K562 (cell line): ENCODE measurements around the gene GAB2. TPM values are rescaled to one million over a fixed set of nuclear protein-coding genes. Genes with fewer than 3 reads are reported as not detected.

ENCODE experiments used
- ATAC-seq: fragments of 200-7000 bp; cut with Tn5 transposase; 3 replicates; pipeline ENCODE4 v1.9.1; 2020; ENCODE audit warnings: moderate library complexity
- BruUV-seq: library from RNA; stranded (reverse); fragments of 400-500 nt; replicated peaks from 2 replicates; lab custom pipeline; 2021; lab: Mats Ljungman, UMichigan
- CTCF ChIA-PET: fragments of 300-600 bp; formaldehyde crosslinking; extraction: SDS; loops from one replicate; lab custom pipeline; 2021; ENCODE audit warnings: low intra/inter-chr PET ratio; lab: Yijun Ruan, JAX
- POLR2A ChIA-PET: fragments of 300-600, 350-650 bp; sonication (Branson Sonifier 250); formaldehyde crosslinking; extraction: SDS; loops from one replicate; lab custom pipeline; 2021; ENCODE audit warnings: antibody characterized with exemption, inconsistent platforms; lab: Yijun Ruan, JAX
- DNase-seq, 4 experiments: peaks; one replicate each; pipeline versions ENCODE4 v3.0.0 to v3.0.0-alpha.2; 2011 to 2018; ENCODE audit warnings: low spot score in 3 of 4, mixed read lengths in 3 of 4; ENCODE audit errors: extremely low read depth in 1 of 4
- FAIRE-seq: peaks from 2 replicates; lab custom pipeline; 2011; peaks lifted over from hg19 to GRCh38; lab: Jason Lieb, UNC
- H2AFZ ChIP-seq: 2 replicates; pipeline ENCODE4 v1.6.0; 2011; ENCODE audit warnings: low read depth, low read length, control low read depth, inconsistent platforms
- H3K27ac ChIP-seq: fragments of 200-600 bp; 3 replicates; pipeline ENCODE4 v1.8.0; 2011; ENCODE audit warnings: low read depth, mild to moderate bottlenecking, control low read depth, inconsistent platforms, low read length, moderate library complexity, mixed read lengths; ENCODE audit errors: extremely low read depth
- H3K27me3 ChIP-seq, 2 experiments: fragments of 300-600 bp in 1 of 2; 2 replicates in 1 of 2; 3 replicates in 1 of 2; pipeline versions ENCODE4 v1.6.0 to v1.8.0; 2011; ENCODE audit warnings: inconsistent platforms in 2 of 2, low read length in 2 of 2, mild to moderate bottlenecking in 1 of 2, mixed read lengths in 1 of 2, moderate library complexity in 1 of 2; ENCODE audit not compliant: control insufficient read depth in 2 of 2, insufficient read depth in 2 of 2
- H3K36me3 ChIP-seq: fragments of 300-600 bp; 3 replicates; pipeline ENCODE4 v1.8.0; 2011; ENCODE audit warnings: mild to moderate bottlenecking, low read length, inconsistent platforms; ENCODE audit not compliant: control insufficient read depth, insufficient read depth
- H3K4me1 ChIP-seq, 2 experiments: fragments of 200-600 bp in 1 of 2; replicated peaks in 1 of 2; 2 replicates in 1 of 2; 3 replicates in 1 of 2; pipeline versions ENCODE4 v1.5.1 to v1.8.0; 2011; ENCODE audit warnings: inconsistent platforms in 2 of 2, low read length in 2 of 2, mild to moderate bottlenecking in 1 of 2, mixed read lengths in 1 of 2, moderate library complexity in 1 of 2; ENCODE audit not compliant: control insufficient read depth in 2 of 2, insufficient read depth in 2 of 2
- H3K4me2 ChIP-seq: 2 replicates; pipeline ENCODE4 v1.6.1; 2011; ENCODE audit warnings: low read length, control low read depth, inconsistent platforms, mixed read lengths; ENCODE audit not compliant: insufficient read depth
- H3K4me3 ChIP-seq: fragments of 200-600 bp; sonication (generic), shearing (Covaris generic); 2 replicates; pipeline ENCODE4 v1.5.1; 2016; ENCODE audit warnings: control low read depth, inconsistent platforms
- H3K79me2 ChIP-seq: fragments of 200-600 bp; 3 replicates; pipeline ENCODE4 v1.8.0; 2011; ENCODE audit warnings: low read length, inconsistent platforms; ENCODE audit not compliant: control insufficient read depth, insufficient read depth
- H3K9ac ChIP-seq, 2 experiments: 2 replicates each; pipeline versions ENCODE4 v1.6.0 to v1.6.1; 2011; ENCODE audit warnings: low read depth in 2 of 2, low read length in 2 of 2, control low read depth in 1 of 2, inconsistent platforms in 1 of 2, mild to moderate bottlenecking in 1 of 2, mixed read lengths in 1 of 2; ENCODE audit not compliant: insufficient read depth in 1 of 2
- H3K9me1 ChIP-seq: one replicate; pipeline ENCODE4 v1.6.0; 2011; ENCODE audit warnings: inconsistent platforms, mild to moderate bottlenecking, low read length, moderate library complexity; ENCODE audit not compliant: control insufficient read depth, insufficient read depth
- H3K9me3 ChIP-seq: replicated peaks from 2 replicates; pipeline ENCODE4 v1.5.1; 2011; ENCODE audit warnings: low read depth, low read length, inconsistent platforms; ENCODE audit not compliant: control insufficient read depth, insufficient read depth
- H4K20me1 ChIP-seq: replicated peaks from 2 replicates; pipeline ENCODE4 v1.6.1; 2011; ENCODE audit warnings: low read length, inconsistent platforms, mixed read lengths; ENCODE audit not compliant: control insufficient read depth, insufficient read depth
- CBFA2T2 ChIP-seq: fragments of 450-650 bp; conservative IDR thresholded peaks from 2 replicates; pipeline ENCODE4 v1.6.1; 2017; ENCODE audit warnings: mild to moderate bottlenecking
- KDM1A ChIP-seq, 2 experiments: fragments of 450-650 bp; IDR thresholded peaks; 2 replicates each; pipeline ENCODE4 v1.6.1; 2016; ENCODE audit warnings: mild to moderate bottlenecking in 2 of 2
- L3MBTL2 ChIP-seq: fragments of 450-650 bp; IDR thresholded peaks from 2 replicates; pipeline ENCODE4 v1.6.1; 2016; ENCODE audit warnings: mild to moderate bottlenecking, moderate library complexity
- MEF2D ChIP-seq: conservative IDR thresholded peaks from 2 replicates; pipeline ENCODE4 v1.6.1; 2016; ENCODE audit warnings: low read depth, missing genetic modification characterization, missing compliant biosample characterization
- MTA3 ChIP-seq: fragments of 450-650 bp; formaldehyde crosslinking; IDR thresholded peaks from 2 replicates; pipeline ENCODE4 v1.6.1; 2017; ENCODE audit warnings: mild to moderate bottlenecking, borderline replicate concordance
- POLR2AphosphoS2 ChIP-seq: IDR thresholded peaks from 2 replicates; pipeline ENCODE4 v1.6.1; 2012; ENCODE audit warnings: low read length, improper control_type of control experiment
- RCOR1 ChIP-seq, 2 experiments: IDR thresholded peaks; 2 replicates each; pipeline ENCODE4 v1.6.1; 2012; ENCODE audit warnings: low read depth in 2 of 2, low read length in 2 of 2, borderline replicate concordance in 1 of 2, improper control_type of control experiment in 1 of 2
- SMARCB1 ChIP-seq: IDR thresholded peaks from 2 replicates; pipeline ENCODE4 v1.6.1; 2011; ENCODE audit warnings: improper control_type of control experiment, low read depth; ENCODE audit not compliant: insufficient read length
- TAF1 ChIP-seq: IDR thresholded peaks from 2 replicates; pipeline ENCODE4 v1.6.1; 2011; ENCODE audit warnings: mild to moderate bottlenecking, low read length, moderate library complexity; ENCODE audit not compliant: insufficient read depth, control insufficient read depth, severe bottlenecking; ENCODE audit errors: extremely low read depth
- ZBTB34 ChIP-seq: fragments of 250-450 bp; sonication (Bioruptor Pico); IDR thresholded peaks from 2 replicates; pipeline ENCODE4 v1.8.0; 2021; ENCODE audit warnings: mild to moderate bottlenecking, moderate library complexity
- ZNF239 ChIP-seq: fragments of 250-450 bp; sonication (Bioruptor Pico); IDR thresholded peaks from 2 replicates; pipeline ENCODE4 v1.4.0; 2020; ENCODE audit warnings: mild to moderate bottlenecking
- ZSCAN29 ChIP-seq: fragments of 450-650 bp; IDR thresholded peaks from 2 replicates; pipeline ENCODE4 v1.6.1; 2017
- WGBS: fragments of 100-300 bp; shearing (Covaris generic); methylation state at CpG from one replicate; pipeline ENCODE4 v1.1.6; 2016; ENCODE audit warnings: low coverage, mixed read lengths; ENCODE audit not compliant: insufficient coverage; ENCODE audit errors: missing lambda C conversion rate; 5-methylcytosine and 5-hydroxymethylcytosine counted together
- in situ Hi-C: fragments of 300-500 bp; cut with MboI; formaldehyde crosslinking; loops from 4 replicates; pipeline ENCODE4 v1.15.0; 2018; ENCODE audit warnings: inconsistent platforms, mixed read lengths
- intact Hi-C: fragments of 100-400 bp; cut with micrococcal nuclease; formaldehyde crosslinking; loops from 2 replicates; pipeline ENCODE4 v1.14.2; 2022
- polyA plus RNA-seq, 8 experiments: library from polyadenylated mRNA; depleted of rRNA in 4 of 8; stranded (reverse) in 5 of 8; unstranded in 3 of 8; fragments of >200 nt; fragmentation: Nextera tagmentation in 2 of 8; fragmentation: Illumina TruSeq in 1 of 8; extraction: Ambion mirVana in 2 of 8; extraction: Trizol in 1 of 8; gene quantifications; 2 replicates each; pipeline versions ENCODE4 v1.2.1 to v1.2.3, GENCODE V29; 2011 to 2014; ENCODE audit warnings: inconsistent platforms in 1 of 8, missing spikeins in 1 of 8
- total RNA-seq, 7 experiments: library from RNA; depleted of rRNA in 6 of 7; stranded (reverse); fragments of >200 nt in 6 of 7; fragmentation: Illumina TruSeq in 2 of 7; extraction: Trizol in 2 of 7; gene quantifications; 2 replicates each; pipeline versions ENCODE4 v1.2.1 to v1.2.3, GENCODE V29; 2011 to 2021; ENCODE audit warnings: low replicate concordance in 1 of 7
- TF ChIP-seq, protein P1 (sequence below): fragments of 450-650 bp; formaldehyde crosslinking; conservative IDR thresholded peaks from 2 replicates; pipeline ENCODE4 v1.4.0; 2022; ENCODE audit warnings: mild to moderate bottlenecking, missing genetic modification characterization
- TF ChIP-seq, protein P2 (sequence below): sonication (generic); formaldehyde crosslinking; IDR thresholded peaks from 2 replicates; pipeline ENCODE4 v1.8.1; 2022; ENCODE audit warnings: missing genetic modification reagents
- TF ChIP-seq, protein P3 (sequence below): sonication (generic); formaldehyde crosslinking; IDR thresholded peaks from 2 replicates; pipeline ENCODE4 v1.8.1; 2023; ENCODE audit warnings: mild to moderate bottlenecking, missing genetic modification reagents, moderate library complexity
- TF ChIP-seq, protein P4 (sequence below), 2 experiments: fragments of 450-650 bp; IDR thresholded peaks; 2 replicates each; pipeline ENCODE4 v1.6.1; 2016

GAB2 gene
- total and polyA plus RNA-seq, 9 of the 15 experiments (the other 6 are each of a cell fraction or from before 2014, with no cell fraction given) = 2.3 to 35.2 (median 16.1) TPM

GRCh38 chr11:78390809-78391208, 26.8 kb downstream of the GAB2 start:
- ATAC-seq (no peak), DNase-seq (no peak), FAIRE-seq (no peak)
- in situ Hi-C loops = no loop called here
- H3K27ac ChIP-seq = no peak overlapping the region
- H3K4me3 ChIP-seq = no peak overlapping the region
- H2AFZ ChIP-seq = no peak overlapping the region
- intact Hi-C loops = no loop called here
- ChIA-PET CTCF (no interaction called here), POLR2A (no interaction called here)
- H3K4me2 ChIP-seq = no peak overlapping the region
- H3K36me3 ChIP-seq = peaks cover 9% of the 10 kb centered on the region; the same call in 1 of the 3 replicates
- H3K9ac ChIP-seq = no peak overlapping the region
- H3K4me1 ChIP-seq = peaks cover 20 to 36% of the 10 kb centered on the region in 2 experiments
- no peaks in the 10 kb centered on the region for H3K27me3 ChIP-seq
- H4K20me1 ChIP-seq = peaks cover 6% of the 10 kb centered on the region; the same call in 1 of the 2 replicates
- peaks cover 85% of the 10 kb centered on the region for H3K79me2 ChIP-seq
- WGBS = 43% methylated on average over 5 of the region's 5 CpGs
- H3K9me1 ChIP-seq = peaks cover 5% of the 10 kb centered on the region
- no TSS peak for BruUV-seq
- no peaks in the 10 kb centered on the region for H3K9me3 ChIP-seq
- TF ChIP-seq, protein P1, sequence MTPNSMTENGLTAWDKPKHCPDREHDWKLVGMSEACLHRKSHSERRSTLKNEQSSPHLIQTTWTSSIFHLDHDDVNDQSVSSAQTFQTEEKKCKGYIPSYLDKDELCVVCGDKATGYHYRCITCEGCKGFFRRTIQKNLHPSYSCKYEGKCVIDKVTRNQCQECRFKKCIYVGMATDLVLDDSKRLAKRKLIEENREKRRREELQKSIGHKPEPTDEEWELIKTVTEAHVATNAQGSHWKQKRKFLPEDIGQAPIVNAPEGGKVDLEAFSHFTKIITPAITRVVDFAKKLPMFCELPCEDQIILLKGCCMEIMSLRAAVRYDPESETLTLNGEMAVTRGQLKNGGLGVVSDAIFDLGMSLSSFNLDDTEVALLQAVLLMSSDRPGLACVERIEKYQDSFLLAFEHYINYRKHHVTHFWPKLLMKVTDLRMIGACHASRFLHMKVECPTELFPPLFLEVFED (CRISPR knock-in tag) = no peak
- TF ChIP-seq, protein P2, sequence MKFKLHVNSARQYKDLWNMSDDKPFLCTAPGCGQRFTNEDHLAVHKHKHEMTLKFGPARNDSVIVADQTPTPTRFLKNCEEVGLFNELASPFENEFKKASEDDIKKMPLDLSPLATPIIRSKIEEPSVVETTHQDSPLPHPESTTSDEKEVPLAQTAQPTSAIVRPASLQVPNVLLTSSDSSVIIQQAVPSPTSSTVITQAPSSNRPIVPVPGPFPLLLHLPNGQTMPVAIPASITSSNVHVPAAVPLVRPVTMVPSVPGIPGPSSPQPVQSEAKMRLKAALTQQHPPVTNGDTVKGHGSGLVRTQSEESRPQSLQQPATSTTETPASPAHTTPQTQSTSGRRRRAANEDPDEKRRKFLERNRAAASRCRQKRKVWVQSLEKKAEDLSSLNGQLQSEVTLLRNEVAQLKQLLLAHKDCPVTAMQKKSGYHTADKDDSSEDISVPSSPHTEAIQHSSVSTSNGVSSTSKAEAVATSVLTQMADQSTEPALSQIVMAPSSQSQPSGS (CRISPR knock-in tag) = no peak
- TF ChIP-seq MTA3 (no peak), ZNF239 (no peak), L3MBTL2 (no peak), RCOR1 (IDR thresholded peaks at IDR 0.05; ENCODE audit: borderline replicate concordance in 1 of 2, low read depth in 2 of 2, low read length in 2 of 2) (peak in 1 of 2 experiments; percentile 74; a peak in 2 of 4 replicates), KDM1A (IDR thresholded peaks at IDR 0.05) (0 out of 4 replicates have a peak, but pooled peaks have one; percentile 26 to 28), POLR2AphosphoS2 (no peak), CBFA2T2 (no peak), ZBTB34 (CRISPR knock-in tag) (no peak), MEF2D (tag) (no peak), ZSCAN29 (no peak), SMARCB1 (no peak), TAF1 (no peak)
- TF ChIP-seq, protein P3, sequence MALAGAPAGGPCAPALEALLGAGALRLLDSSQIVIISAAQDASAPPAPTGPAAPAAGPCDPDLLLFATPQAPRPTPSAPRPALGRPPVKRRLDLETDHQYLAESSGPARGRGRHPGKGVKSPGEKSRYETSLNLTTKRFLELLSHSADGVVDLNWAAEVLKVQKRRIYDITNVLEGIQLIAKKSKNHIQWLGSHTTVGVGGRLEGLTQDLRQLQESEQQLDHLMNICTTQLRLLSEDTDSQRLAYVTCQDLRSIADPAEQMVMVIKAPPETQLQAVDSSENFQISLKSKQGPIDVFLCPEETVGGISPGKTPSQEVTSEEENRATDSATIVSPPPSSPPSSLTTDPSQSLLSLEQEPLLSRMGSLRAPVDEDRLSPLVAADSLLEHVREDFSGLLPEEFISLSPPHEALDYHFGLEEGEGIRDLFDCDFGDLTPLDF (CRISPR knock-in tag) = no peak
- TF ChIP-seq, protein P4, sequence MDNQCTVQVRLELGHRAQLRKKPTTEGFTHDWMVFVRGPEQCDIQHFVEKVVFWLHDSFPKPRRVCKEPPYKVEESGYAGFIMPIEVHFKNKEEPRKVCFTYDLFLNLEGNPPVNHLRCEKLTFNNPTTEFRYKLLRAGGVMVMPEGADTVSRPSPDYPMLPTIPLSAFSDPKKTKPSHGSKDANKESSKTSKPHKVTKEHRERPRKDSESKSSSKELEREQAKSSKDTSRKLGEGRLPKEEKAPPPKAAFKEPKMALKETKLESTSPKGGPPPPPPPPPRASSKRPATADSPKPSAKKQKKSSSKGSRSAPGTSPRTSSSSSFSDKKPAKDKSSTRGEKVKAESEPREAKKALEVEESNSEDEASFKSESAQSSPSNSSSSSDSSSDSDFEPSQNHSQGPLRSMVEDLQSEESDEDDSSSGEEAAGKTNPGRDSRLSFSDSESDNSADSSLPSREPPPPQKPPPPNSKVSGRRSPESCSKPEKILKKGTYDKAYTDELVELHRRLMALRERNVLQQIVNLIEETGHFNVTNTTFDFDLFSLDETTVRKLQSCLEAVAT (IDR thresholded peaks at IDR 0.05) = no peak
